SK-N-SH treated with all-trans-retinoic acid at 6 μM for 48 hours (cell line): ENCODE results near the gene TRAK1.

Experiments
- ATAC-seq: fragments of 200-7000 bp; cut with Tn5 transposase; 3 replicates; pipeline ENCODE4 v1.9.1; 2020; ENCODE audit warnings: mild to moderate bottlenecking, moderate library complexity
- ARNTL ChIP-seq: fragments of 450-650 bp; formaldehyde crosslinking; IDR thresholded peaks from 2 replicates; pipeline ENCODE4 v1.5.0; 2020; ENCODE audit warnings: low read depth, mild to moderate bottlenecking, moderate library complexity, borderline replicate concordance
- BACH2 ChIP-seq: fragments of 250-450 bp; sonication (Bioruptor Pico); IDR thresholded peaks from 2 replicates; pipeline ENCODE4 v1.9.0; 2021; ENCODE audit warnings: mild to moderate bottlenecking, borderline replicate concordance
- CSDC2 ChIP-seq: fragments of 250-450 bp; sonication (Bioruptor Pico); IDR thresholded peaks from 2 replicates; pipeline ENCODE4 v1.5.0; 2020; ENCODE audit warnings: mild to moderate bottlenecking, moderate library complexity
- ESRRG ChIP-seq: fragments of 250-450 bp; sonication (Bioruptor Pico); IDR thresholded peaks from 2 replicates; pipeline ENCODE4 v1.6.1; 2021; ENCODE audit warnings: mild to moderate bottlenecking
- GLIS3 ChIP-seq: fragments of 250-450 bp; sonication (Bioruptor Pico); IDR thresholded peaks from 2 replicates; pipeline ENCODE4 v1.5.0; 2020; ENCODE audit warnings: mild to moderate bottlenecking, moderate library complexity
- ISL1 ChIP-seq: fragments of 250-450 bp; sonication (Bioruptor Pico); IDR thresholded peaks from 2 replicates; pipeline ENCODE4 v2.1.2; 2022; ENCODE audit warnings: mild to moderate bottlenecking, moderate library complexity
- OSR1 ChIP-seq: fragments of 250-450 bp; sonication (Bioruptor Pico); IDR thresholded peaks from 2 replicates; pipeline ENCODE4 v1.8.0; 2022; ENCODE audit warnings: moderate library complexity, mild to moderate bottlenecking, inconsistent platforms
- PATZ1 ChIP-seq: fragments of 250-450 bp; sonication (Bioruptor Pico); IDR thresholded peaks from 2 replicates; pipeline ENCODE4 v1.8.0; 2020; ENCODE audit warnings: mild to moderate bottlenecking, moderate library complexity, borderline replicate concordance
- POU6F1 ChIP-seq: fragments of 250-450 bp; sonication (Bioruptor Pico); IDR thresholded peaks from 2 replicates; pipeline ENCODE4 v1.8.0; 2021; ENCODE audit warnings: low read depth, mild to moderate bottlenecking, moderate library complexity, borderline replicate concordance
- PPARA ChIP-seq: fragments of 250-450 bp; sonication (Bioruptor Pico); IDR thresholded peaks from 2 replicates; pipeline ENCODE4 v1.5.0; 2020; ENCODE audit warnings: mild to moderate bottlenecking, borderline replicate concordance
- RARB ChIP-seq: fragments of 250-450 bp; sonication (Bioruptor Pico); IDR thresholded peaks from 2 replicates; pipeline ENCODE4 v1.8.0; 2021; ENCODE audit warnings: mild to moderate bottlenecking, moderate library complexity
- SNAI2 ChIP-seq: fragments of 250-450 bp; sonication (Bioruptor Pico); IDR thresholded peaks from 2 replicates; pipeline ENCODE4 v1.5.0; 2020; ENCODE audit warnings: mild to moderate bottlenecking, moderate library complexity
- TCF4 ChIP-seq: fragments of 250-450 bp; sonication (Bioruptor Pico); IDR thresholded peaks from 2 replicates; pipeline ENCODE4 v1.8.0; 2021; ENCODE audit warnings: mild to moderate bottlenecking, moderate library complexity, borderline replicate concordance
- TOX ChIP-seq: fragments of 250-450 bp; sonication (Bioruptor Pico); IDR thresholded peaks from 2 replicates; pipeline ENCODE4 v1.8.0; 2021; ENCODE audit warnings: mild to moderate bottlenecking, moderate library complexity, borderline replicate concordance
- TSHZ2 ChIP-seq: fragments of 250-450 bp; sonication (Bioruptor Pico); IDR thresholded peaks from 2 replicates; pipeline ENCODE4 v1.5.0; 2020; ENCODE audit warnings: mild to moderate bottlenecking, moderate library complexity
- ZC3H10 ChIP-seq: fragments of 250-450 bp; sonication (Bioruptor Pico); IDR thresholded peaks from 2 replicates; pipeline ENCODE4 v1.5.1; 2021; ENCODE audit warnings: mild to moderate bottlenecking, moderate library complexity
- ZFP3 ChIP-seq: fragments of 250-450 bp; sonication (Bioruptor Pico); IDR thresholded peaks from 2 replicates; pipeline ENCODE4 v1.5.0; 2020; ENCODE audit warnings: mild to moderate bottlenecking, moderate library complexity
- ZFP30 ChIP-seq: fragments of 450-650 bp; formaldehyde crosslinking; IDR thresholded peaks from 2 replicates; pipeline ENCODE4 v1.5.0; 2022; ENCODE audit warnings: mild to moderate bottlenecking, moderate library complexity
- ZNF565 ChIP-seq: fragments of 450-650 bp; formaldehyde crosslinking; conservative IDR thresholded peaks from 2 replicates; pipeline ENCODE4 v1.5.0; 2020; ENCODE audit warnings: low read depth, mild to moderate bottlenecking, moderate library complexity
- ZNF70 ChIP-seq: fragments of 450-650 bp; formaldehyde crosslinking; IDR thresholded peaks from 2 replicates; pipeline ENCODE4 v1.5.0; 2020; ENCODE audit warnings: mild to moderate bottlenecking, moderate library complexity
- ZNF8 ChIP-seq: fragments of 450-650 bp; formaldehyde crosslinking; IDR thresholded peaks from 2 replicates; pipeline ENCODE4 v1.5.0; 2020; ENCODE audit warnings: mild to moderate bottlenecking, moderate library complexity
- TF ChIP-seq, protein P1 (sequence below): fragments of 250-450 bp; sonication (Bioruptor Pico); IDR thresholded peaks from 2 replicates; pipeline ENCODE4 v1.5.1; 2020; ENCODE audit warnings: low read depth, mild to moderate bottlenecking, moderate library complexity
- TF ChIP-seq, protein P2 (sequence below): fragments of 250-450 bp; sonication (Bioruptor Pico); IDR thresholded peaks from 2 replicates; pipeline ENCODE4 v1.5.1; 2021; ENCODE audit warnings: mild to moderate bottlenecking, moderate library complexity

Gene TRAK1

DNA sequence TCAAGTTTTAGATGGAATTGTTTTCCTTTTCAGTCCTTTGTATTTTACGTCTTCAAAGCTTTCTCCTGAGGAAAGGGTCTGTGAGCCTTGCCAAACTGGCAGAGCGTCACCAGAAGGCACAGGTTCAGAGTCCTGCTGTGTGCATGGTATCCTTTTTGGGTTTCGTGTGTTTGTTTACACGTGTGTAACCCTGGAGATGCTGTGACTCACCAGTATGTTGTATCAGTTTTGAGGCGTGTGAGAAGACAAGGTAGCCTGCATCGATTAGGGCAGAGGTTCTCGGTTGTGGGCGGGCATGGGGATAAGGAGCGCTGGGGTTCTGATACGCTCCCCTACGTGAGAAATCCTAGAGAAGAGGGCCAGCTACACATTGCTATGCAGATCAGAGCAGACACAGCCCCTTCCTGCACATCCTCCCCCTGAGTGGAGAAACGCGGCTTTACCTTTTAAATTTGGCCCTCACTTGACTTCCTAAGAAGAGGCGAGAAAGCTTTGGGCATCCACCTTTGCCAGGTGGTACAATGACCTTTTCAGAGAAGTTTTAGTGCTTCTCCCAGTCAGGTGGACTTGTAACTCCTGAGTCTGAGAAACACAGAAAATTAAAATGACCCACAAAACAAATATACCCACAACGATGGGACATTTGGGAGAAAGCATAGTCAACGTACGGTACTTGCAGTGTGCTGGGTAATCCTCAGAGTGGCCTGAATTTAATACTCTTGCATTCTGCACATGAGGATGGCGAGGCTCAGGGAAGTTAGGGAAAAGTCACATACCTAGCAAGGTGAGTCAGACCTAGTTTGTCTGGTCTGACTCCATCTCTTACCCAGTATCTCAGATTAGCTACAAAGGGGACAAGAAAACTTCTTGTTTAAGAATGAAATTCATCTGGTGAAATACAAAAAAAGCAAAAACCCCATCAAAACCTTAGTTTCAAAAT, 38.1 kb downstream of the TRAK1 start:
- TF ChIP-seq ZFP30 (no peak), BACH2 (CRISPR knock-in tag) (no peak), CSDC2 (no peak), ZNF70 (no peak), ZC3H10 (CRISPR knock-in tag) (no peak), PPARA (CRISPR knock-in tag) (no peak), SNAI2 (CRISPR knock-in tag) (no peak), ZNF565 (no peak), ZNF8 (CRISPR knock-in tag) (no peak), TSHZ2 (CRISPR knock-in tag) (no peak), OSR1 (CRISPR knock-in tag) (no peak), ARNTL (CRISPR knock-in tag) (no peak), PATZ1 (CRISPR knock-in tag) (no peak), ESRRG (CRISPR knock-in tag) (no peak), ISL1 (no peak), GLIS3 (no peak), POU6F1 (no peak), TOX (CRISPR knock-in tag) (no peak)
- TF ChIP-seq, protein P1, sequence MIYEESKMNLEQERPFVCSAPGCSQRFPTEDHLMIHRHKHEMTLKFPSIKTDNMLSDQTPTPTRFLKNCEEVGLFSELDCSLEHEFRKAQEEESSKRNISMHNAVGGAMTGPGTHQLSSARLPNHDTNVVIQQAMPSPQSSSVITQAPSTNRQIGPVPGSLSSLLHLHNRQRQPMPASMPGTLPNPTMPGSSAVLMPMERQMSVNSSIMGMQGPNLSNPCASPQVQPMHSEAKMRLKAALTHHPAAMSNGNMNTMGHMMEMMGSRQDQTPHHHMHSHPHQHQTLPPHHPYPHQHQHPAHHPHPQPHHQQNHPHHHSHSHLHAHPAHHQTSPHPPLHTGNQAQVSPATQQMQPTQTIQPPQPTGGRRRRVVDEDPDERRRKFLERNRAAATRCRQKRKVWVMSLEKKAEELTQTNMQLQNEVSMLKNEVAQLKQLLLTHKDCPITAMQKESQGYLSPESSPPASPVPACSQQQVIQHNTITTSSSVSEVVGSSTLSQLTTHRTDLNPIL (CRISPR knock-in tag), result no peak
- TF ChIP-seq, protein P2, sequence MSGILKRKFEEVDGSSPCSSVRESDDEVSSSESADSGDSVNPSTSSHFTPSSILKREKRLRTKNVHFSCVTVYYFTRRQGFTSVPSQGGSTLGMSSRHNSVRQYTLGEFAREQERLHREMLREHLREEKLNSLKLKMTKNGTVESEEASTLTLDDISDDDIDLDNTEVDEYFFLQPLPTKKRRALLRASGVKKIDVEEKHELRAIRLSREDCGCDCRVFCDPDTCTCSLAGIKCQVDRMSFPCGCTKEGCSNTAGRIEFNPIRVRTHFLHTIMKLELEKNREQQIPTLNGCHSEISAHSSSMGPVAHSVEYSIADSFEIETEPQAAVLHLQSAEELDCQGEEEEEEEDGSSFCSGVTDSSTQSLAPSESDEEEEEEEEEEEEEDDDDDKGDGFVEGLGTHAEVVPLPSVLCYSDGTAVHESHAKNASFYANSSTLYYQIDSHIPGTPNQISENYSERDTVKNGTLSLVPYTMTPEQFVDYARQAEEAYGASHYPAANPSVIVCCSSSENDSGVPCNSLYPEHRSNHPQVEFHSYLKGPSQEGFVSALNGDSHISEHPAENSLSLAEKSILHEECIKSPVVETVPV, result no peak
- TF ChIP-seq, all 23 proteins: peak for 0
- no peak for ATAC-seq

- no peak for ATAC-seq
- TF ChIP-seq, protein P2, result no peak
- no peak for TF ChIP-seq POU6F1
- TF ChIP-seq ZC3H10 (CRISPR knock-in tag), result no peak
- no peak for TF ChIP-seq ZNF565
- TF ChIP-seq PPARA (CRISPR knock-in tag), result no peak
- TF ChIP-seq ARNTL (CRISPR knock-in tag), result no peak
- TF ChIP-seq, protein P1 (CRISPR knock-in tag), result no peak
- no peak for TF ChIP-seq TCF4 (CRISPR knock-in tag)
- TF ChIP-seq GLIS3, result no peak
- TF ChIP-seq ZNF70, result no peak
- TF ChIP-seq SNAI2 (CRISPR knock-in tag), result no peak
- no peak for TF ChIP-seq ZFP3
- TF ChIP-seq RARB (CRISPR knock-in tag), result no peak
- no peak for TF ChIP-seq BACH2 (CRISPR knock-in tag)
- no peak for TF ChIP-seq ZFP30
- TF ChIP-seq OSR1 (CRISPR knock-in tag), result no peak
- TF ChIP-seq TOX (CRISPR knock-in tag), result no peak
Measured at GRCh38 chr3:42130007-42130328, 38.8 kb downstream of the TRAK1 start.
